ENCODE data around the gene GRID1. TPM values are rescaled to one million over a fixed set of nuclear protein-coding genes. Genes with fewer than 3 reads are reported as not detected.

The GRID1 gene
- total RNA-seq, 4 donors from 2014 or later = 0.40 to 1.9 (median 1.00) TPM

DNA sequence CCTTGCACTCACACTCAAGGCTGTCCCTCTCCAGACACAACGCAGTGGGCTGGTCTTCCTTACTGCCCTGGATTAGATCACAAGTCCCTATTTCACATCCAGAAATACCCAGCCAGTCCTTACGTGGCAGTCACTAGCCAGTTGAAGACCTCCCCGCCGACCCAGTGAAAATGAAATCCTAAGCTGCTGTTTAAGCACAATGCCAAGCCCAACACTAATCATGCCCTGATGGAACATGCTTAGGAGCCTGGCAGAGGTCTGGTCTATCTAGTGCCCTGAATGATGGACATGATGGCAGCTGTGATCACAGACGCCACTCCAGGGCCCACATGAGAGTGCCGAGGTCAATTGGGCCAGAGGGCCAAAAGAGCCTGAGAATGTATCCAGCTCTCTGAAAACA is 389.0 kb downstream of the GRID1 start:
- in situ Hi-C loops (cut with MboI; ENCODE audit: low pct_ligation_motif_present in 1 of 4, low pct_unique_long_range_greater_than_20kb in 1 of 4, low sequenced_read_pairs in 3 of 4) = no loop called here
- Histone ChIP-seq H3K36me3 (no peaks in the 10 kb centered on the region), H3K4me1 (no peaks in the 10 kb centered on the region), H3K27ac (no peak overlapping the region), H3K27me3 (no peaks in the 10 kb centered on the region), H3K9me3 (no peaks in the 10 kb centered on the region), H3K4me3 (no peak overlapping the region)
- TF ChIP-seq, protein P1, sequence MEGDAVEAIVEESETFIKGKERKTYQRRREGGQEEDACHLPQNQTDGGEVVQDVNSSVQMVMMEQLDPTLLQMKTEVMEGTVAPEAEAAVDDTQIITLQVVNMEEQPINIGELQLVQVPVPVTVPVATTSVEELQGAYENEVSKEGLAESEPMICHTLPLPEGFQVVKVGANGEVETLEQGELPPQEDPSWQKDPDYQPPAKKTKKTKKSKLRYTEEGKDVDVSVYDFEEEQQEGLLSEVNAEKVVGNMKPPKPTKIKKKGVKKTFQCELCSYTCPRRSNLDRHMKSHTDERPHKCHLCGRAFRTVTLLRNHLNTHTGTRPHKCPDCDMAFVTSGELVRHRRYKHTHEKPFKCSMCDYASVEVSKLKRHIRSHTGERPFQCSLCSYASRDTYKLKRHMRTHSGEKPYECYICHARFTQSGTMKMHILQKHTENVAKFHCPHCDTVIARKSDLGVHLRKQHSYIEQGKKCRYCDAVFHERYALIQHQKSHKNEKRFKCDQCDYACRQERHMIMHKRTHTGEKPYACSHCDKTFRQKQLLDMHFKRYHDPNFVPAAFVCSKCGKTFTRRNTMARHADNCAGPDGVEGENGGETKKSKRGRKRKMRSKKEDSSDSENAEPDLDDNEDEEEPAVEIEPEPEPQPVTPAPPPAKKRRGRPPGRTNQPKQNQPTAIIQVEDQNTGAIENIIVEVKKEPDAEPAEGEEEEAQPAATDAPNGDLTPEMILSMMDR (IDR thresholded peaks at IDR 0.05) = no peak
- TF ChIP-seq POLR2A (IDR thresholded peaks at IDR 0.05) (no peak), POLR2AphosphoS5 (IDR thresholded peaks at IDR 0.05) (no peak), EP300 (IDR thresholded peaks at IDR 0.05; ENCODE audit: low read depth) (no peak)
- DNase-seq = no peak
- intact Hi-C loops (cut with DNase I; ENCODE audit: low total_unique reads) = no loop called here
- WGBS, 2 donors (ENCODE audit: low coverage in 1 of 2) = 71 to 87% methylated on average over 1 to 4 of the region's 6 CpGs

DNA sequence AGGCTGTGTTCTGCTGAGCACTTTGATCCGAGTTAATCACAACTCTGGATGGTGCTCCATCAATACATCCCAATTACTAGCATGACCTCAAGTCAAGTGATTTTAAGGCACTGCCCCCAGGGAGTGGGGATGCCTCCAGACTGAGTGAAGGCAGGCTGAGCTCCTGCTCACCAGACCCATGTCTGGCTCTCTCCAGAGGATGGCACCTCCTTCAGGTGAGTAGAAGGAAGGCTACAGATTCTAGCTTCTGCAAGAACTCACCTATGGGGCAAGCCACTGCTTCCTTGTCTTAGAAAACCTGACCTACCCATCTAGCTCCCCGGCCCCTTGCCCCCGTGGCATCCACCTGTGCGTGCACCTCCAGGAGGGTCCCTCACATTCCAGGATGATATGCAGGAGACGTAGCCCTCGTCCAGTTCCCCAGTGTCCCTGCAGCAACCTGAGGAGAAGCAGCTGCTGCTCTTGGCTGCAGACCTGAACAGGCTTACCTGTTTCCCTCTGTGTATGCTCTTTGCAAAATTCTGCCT is 390.3 kb downstream of the GRID1 start:
- in situ Hi-C loops (cut with MboI; ENCODE audit: low pct_ligation_motif_present in 1 of 4, low pct_unique_long_range_greater_than_20kb in 1 of 4, low sequenced_read_pairs in 3 of 4) = no loop called here
- peaks cover 0 to 8% of the 10 kb centered on the region in 2 donors for H3K9me3 ChIP-seq
- DNase-seq = no peak
- H3K4me3 ChIP-seq = no peak overlapping the region
- no peak overlapping the region for H3K27ac ChIP-seq
- H3K36me3 ChIP-seq = no peaks in the 10 kb centered on the region
- TF ChIP-seq, protein P1 (IDR thresholded peaks at IDR 0.05) = no peak
- no peak for TF ChIP-seq POLR2AphosphoS5 (IDR thresholded peaks at IDR 0.05)
- no peak for TF ChIP-seq POLR2A (IDR thresholded peaks at IDR 0.05)
- TF ChIP-seq EP300 (IDR thresholded peaks at IDR 0.05; ENCODE audit: low read depth) = no peak
- 78% methylated on average over 6 of the region's 6 CpGs; no CpG with 5 or more reads in 1 of the 2 donors for WGBS, 2 donors (ENCODE audit: low coverage in 1 of 2)
- H3K4me1 ChIP-seq = no peaks in the 10 kb centered on the region
- no peaks in the 10 kb centered on the region for H3K27me3 ChIP-seq
- intact Hi-C loops (cut with DNase I; ENCODE audit: low total_unique reads) = no loop called here

DNA sequence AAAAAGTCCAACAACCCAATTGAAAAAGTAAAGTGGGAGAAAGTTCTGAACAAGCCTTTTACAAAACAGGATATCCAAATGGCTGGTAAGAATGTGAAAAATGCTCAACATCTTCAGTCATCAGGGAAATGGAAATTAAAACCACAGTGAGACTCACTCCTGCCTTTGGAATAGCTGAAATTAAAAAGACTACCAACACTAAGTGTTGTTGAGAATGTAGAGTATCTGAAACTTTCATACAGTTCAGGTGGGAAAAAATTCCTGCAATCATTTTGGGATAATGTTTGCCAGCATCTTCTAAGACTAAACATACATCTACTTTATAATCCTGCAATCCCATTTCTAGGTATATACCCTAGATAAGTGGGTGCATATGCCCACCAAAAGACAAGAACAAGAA is 395.1 kb downstream of the GRID1 start:
- Histone ChIP-seq H3K27me3 (no peaks in the 10 kb centered on the region), H3K4me3 (no peak overlapping the region), H3K4me1 (no peaks in the 10 kb centered on the region), H3K36me3 (no peaks in the 10 kb centered on the region), H3K9me3 (peaks cover 0 to 9% of the 10 kb centered on the region in 2 donors), H3K27ac (no peak overlapping the region)
- TF ChIP-seq POLR2AphosphoS5 (IDR thresholded peaks at IDR 0.05) (no peak), EP300 (IDR thresholded peaks at IDR 0.05; ENCODE audit: low read depth) (no peak), POLR2A (IDR thresholded peaks at IDR 0.05) (no peak)
- TF ChIP-seq, protein P1 (IDR thresholded peaks at IDR 0.05) = no peak
- in situ Hi-C loops (cut with MboI; ENCODE audit: low pct_ligation_motif_present in 1 of 4, low pct_unique_long_range_greater_than_20kb in 1 of 4, low sequenced_read_pairs in 3 of 4) = no loop called here
- DNase-seq = no peak
- intact Hi-C loops (cut with DNase I; ENCODE audit: low total_unique reads) = no loop called here

DNA sequence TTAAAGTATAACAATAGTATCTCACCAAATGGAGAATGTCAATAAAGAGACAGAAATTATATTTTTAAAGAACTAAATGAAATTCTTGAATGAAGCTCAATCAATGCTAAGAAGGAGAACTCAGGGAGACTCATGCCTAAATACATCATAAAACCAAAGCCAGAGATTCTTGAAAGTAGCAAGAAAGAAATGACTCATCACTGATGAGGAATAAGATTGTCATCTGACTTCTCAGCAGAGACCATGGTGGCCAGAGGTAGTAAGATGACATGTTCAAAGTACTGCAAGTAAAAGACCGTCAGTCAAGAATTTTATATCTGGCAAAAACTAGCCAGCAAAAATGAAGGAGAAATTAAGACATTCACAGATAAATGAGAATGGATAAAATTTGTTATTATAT is 399.0 kb downstream of the GRID1 start:
- Histone ChIP-seq H3K27ac (no peak overlapping the region), H3K36me3 (no peaks in the 10 kb centered on the region), H3K4me3 (no peak overlapping the region), H3K4me1 (no peaks in the 10 kb centered on the region), H3K9me3 (peaks cover 0 to 9% of the 10 kb centered on the region in 2 donors), H3K27me3 (no peaks in the 10 kb centered on the region)
- in situ Hi-C loops (cut with MboI; ENCODE audit: low pct_ligation_motif_present in 1 of 4, low pct_unique_long_range_greater_than_20kb in 1 of 4, low sequenced_read_pairs in 3 of 4) (no loop called here), intact Hi-C loops (cut with DNase I; ENCODE audit: low total_unique reads) (no loop called here)
- 60 to 66% methylated on average over 1 of the region's 1 CpG for WGBS, 2 donors (ENCODE audit: low coverage in 1 of 2)
- no peak for DNase-seq
- TF ChIP-seq, protein P1 (IDR thresholded peaks at IDR 0.05) = no peak
- TF ChIP-seq EP300 (IDR thresholded peaks at IDR 0.05; ENCODE audit: low read depth) = no peak
- no peak for TF ChIP-seq POLR2AphosphoS5 (IDR thresholded peaks at IDR 0.05)
- no peak for TF ChIP-seq POLR2A (IDR thresholded peaks at IDR 0.05)
